Measurements from ENCODE around the gene DTHD1.

DNA sequence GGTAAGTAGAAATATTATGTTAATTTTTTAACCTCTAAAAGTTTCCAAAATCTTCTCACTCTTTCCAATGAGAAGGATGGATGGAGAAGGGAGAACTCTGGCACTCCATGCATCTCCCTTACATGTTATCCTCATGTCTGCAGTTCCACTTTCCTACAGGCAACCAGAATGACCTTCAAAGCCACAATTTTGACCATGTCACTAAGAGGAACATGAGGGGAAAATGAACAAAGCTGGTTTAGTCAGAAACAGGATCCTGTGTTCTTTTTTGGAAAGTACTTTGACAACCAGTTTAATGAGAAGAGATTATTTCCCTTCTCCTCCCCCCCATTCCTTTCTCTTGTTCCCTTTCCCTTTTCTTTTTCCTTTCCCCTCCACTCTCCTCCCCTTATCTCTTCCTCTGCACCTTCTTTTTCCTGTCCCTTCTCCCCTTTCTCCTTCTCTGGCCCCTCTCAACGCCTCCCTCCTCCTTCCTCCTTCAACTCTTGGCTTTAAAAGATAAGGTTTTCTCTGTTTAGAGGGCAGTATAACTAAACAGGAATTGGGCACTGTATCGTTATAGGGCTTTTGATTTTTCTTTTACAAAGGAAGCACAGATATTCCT, 42.5 kb downstream of the DTHD1 start:
- TF ChIP-seq CHD2 (IDR thresholded peaks at IDR 0.05; ENCODE audit: low read length, partially characterized antibody) (no peak), POLR2AphosphoS5 (IDR thresholded peaks at IDR 0.05; ENCODE audit: low read depth, low read length) (no peak), SMC3 (IDR thresholded peaks at IDR 0.05; ENCODE audit: low read depth, low read length) (no peak), TEAD4 (IDR thresholded peaks at IDR 0.05; ENCODE audit: borderline replicate concordance, insufficient read depth) (no peak), JUND (IDR thresholded peaks at IDR 0.05) (no peak), EZH2phosphoT487 (IDR thresholded peaks at IDR 0.05; ENCODE audit: borderline replicate concordance, low read depth) (no peak), YY1 (IDR thresholded peaks at IDR 0.05; ENCODE audit: low read depth) (no peak)
- TF ChIP-seq, protein P1, sequence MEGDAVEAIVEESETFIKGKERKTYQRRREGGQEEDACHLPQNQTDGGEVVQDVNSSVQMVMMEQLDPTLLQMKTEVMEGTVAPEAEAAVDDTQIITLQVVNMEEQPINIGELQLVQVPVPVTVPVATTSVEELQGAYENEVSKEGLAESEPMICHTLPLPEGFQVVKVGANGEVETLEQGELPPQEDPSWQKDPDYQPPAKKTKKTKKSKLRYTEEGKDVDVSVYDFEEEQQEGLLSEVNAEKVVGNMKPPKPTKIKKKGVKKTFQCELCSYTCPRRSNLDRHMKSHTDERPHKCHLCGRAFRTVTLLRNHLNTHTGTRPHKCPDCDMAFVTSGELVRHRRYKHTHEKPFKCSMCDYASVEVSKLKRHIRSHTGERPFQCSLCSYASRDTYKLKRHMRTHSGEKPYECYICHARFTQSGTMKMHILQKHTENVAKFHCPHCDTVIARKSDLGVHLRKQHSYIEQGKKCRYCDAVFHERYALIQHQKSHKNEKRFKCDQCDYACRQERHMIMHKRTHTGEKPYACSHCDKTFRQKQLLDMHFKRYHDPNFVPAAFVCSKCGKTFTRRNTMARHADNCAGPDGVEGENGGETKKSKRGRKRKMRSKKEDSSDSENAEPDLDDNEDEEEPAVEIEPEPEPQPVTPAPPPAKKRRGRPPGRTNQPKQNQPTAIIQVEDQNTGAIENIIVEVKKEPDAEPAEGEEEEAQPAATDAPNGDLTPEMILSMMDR (IDR thresholded peaks at IDR 0.05): no peak
- TF ChIP-seq, protein P2, sequence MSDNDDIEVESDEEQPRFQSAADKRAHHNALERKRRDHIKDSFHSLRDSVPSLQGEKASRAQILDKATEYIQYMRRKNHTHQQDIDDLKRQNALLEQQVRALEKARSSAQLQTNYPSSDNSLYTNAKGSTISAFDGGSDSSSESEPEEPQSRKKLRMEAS (IDR thresholded peaks at IDR 0.05; ENCODE audit: low read depth): no peak

All from SK-N-SH (cell line).